ENCODE data around the gene CLEC5A.

The CLEC5A gene

DNA sequence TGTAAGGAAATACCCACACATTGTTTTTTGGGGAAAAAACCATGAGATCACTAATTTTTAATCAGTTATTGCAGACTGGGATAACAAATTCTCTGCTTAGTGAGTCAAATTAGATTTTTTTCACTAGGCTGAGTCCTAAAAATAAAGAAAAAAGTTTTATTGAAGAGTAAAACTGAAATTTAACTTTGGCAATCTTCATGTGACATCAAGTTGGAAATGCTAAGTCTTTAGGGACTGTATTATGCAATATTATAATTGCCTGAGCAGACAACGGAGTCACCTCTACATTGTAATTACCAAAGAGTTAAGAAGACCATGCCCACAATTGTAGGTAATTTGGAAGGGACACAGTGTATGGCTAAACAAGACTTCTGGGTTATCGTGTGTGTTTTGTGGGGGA lies 2.2 kb upstream of the CLEC5A start:
- H3K36me3 ChIP-seq (ENCODE audit: control insufficient read depth, insufficient read depth, low read length): no peaks in the 10 kb centered on the region
- no peak overlapping the region for H3K4me3 ChIP-seq (ENCODE audit: low read depth, low read length)
- H3K9me3 ChIP-seq (ENCODE audit: control insufficient read depth, insufficient read depth, low read length): no peaks in the 10 kb centered on the region
- peaks cover under 1% of the 10 kb centered on the region; the same call in 1 of the 2 replicates for H3K4me1 ChIP-seq (ENCODE audit: control insufficient read depth, insufficient read depth, low read length)
- H3K27ac ChIP-seq (ENCODE audit: low read depth, low read length): no peak overlapping the region
- no peaks in the 10 kb centered on the region for H3K27me3 ChIP-seq (ENCODE audit: control insufficient read depth, insufficient read depth, low read length)
- no peak overlapping the region for H3K9ac ChIP-seq (ENCODE audit: low read depth, low read length)

DNA sequence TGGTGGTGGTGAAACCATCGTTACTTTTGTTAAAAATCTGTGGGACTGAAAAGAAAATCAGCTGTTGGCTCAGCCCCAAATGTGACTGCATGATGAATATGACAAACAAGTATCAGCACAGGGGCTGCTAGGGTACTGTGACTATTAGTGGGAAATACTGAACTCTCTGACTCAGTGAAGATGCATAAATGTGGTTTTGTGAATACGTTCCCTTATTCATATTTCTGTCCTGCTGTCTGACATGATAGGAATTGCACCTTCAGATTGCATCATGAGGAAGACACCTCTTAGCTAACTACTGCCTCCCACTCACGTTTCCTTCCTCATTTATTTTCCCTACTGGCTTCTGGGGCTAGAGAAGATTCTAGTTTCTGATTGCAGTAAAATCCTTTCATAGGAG lies 1.4 kb downstream of the CLEC5A start:
- Histone ChIP-seq H3K9me3 (ENCODE audit: control insufficient read depth, insufficient read depth, low read length) (peaks cover 4% of the 10 kb centered on the region; the same call in 1 of the 2 replicates), H3K27me3 (ENCODE audit: control insufficient read depth, insufficient read depth, low read length) (no peaks in the 10 kb centered on the region), H3K27ac (ENCODE audit: low read depth, low read length) (no peak overlapping the region), H3K9ac (ENCODE audit: low read depth, low read length) (no peak overlapping the region), H3K4me3 (ENCODE audit: low read depth, low read length) (no peak overlapping the region), H3K4me1 (ENCODE audit: control insufficient read depth, insufficient read depth, low read length) (no peaks in the 10 kb centered on the region), H3K36me3 (ENCODE audit: control insufficient read depth, insufficient read depth, low read length) (no peaks in the 10 kb centered on the region)

DNA sequence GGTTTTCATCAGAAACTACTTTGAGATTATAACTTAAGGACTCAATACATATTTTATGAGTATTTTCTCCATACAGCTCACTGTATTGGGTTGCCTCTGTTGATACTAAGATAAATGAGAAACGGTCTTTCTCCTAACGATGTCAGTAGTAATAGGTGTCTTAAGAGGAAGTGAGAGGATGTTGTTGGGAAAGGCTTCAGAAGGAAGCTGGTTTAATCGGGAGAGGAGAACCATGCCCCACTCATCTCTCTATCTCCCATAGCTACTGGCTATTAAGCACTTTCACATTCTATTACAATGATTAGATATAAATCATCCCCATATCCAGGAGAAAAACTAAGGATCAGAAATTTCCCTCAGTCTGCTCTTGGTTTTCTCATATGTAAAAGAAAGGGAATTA lies 2.0 kb downstream of the CLEC5A start:
- H3K27ac ChIP-seq (ENCODE audit: low read depth, low read length): no peak overlapping the region
- H3K9ac ChIP-seq (ENCODE audit: low read depth, low read length): no peak overlapping the region
- no peaks in the 10 kb centered on the region for H3K36me3 ChIP-seq (ENCODE audit: control insufficient read depth, insufficient read depth, low read length)
- peaks cover 4% of the 10 kb centered on the region; the same call in 1 of the 2 replicates for H3K9me3 ChIP-seq (ENCODE audit: control insufficient read depth, insufficient read depth, low read length)
- H3K27me3 ChIP-seq (ENCODE audit: control insufficient read depth, insufficient read depth, low read length): no peaks in the 10 kb centered on the region
- no peaks in the 10 kb centered on the region for H3K4me1 ChIP-seq (ENCODE audit: control insufficient read depth, insufficient read depth, low read length)
- H3K4me3 ChIP-seq (ENCODE audit: low read depth, low read length): no peak overlapping the region

DNA sequence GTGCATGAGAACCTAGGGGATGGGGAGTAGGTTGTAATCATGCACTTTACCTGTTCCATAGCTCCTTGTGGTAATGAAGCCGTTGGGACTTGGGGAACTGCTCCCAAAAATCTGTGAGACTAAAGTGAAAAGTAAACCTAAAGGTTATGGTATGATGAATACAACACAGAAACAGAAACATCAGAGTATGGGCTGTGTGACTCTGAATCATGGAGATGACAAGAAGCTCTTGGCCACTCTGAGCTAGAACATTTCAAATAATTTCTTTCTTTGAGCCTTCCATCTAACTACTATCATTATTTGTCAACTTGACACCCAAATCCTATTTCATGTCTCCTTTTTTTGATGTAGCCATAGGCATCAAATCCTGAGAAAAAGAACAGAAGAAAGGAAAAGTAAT lies 2.9 kb downstream of the CLEC5A start:
- no peak overlapping the region for H3K9ac ChIP-seq (ENCODE audit: low read depth, low read length)
- H3K9me3 ChIP-seq (ENCODE audit: control insufficient read depth, insufficient read depth, low read length): peaks cover 4% of the 10 kb centered on the region; the same call in 1 of the 2 replicates
- H3K36me3 ChIP-seq (ENCODE audit: control insufficient read depth, insufficient read depth, low read length): no peaks in the 10 kb centered on the region
- no peak overlapping the region for H3K4me3 ChIP-seq (ENCODE audit: low read depth, low read length)
- no peak overlapping the region for H3K27ac ChIP-seq (ENCODE audit: low read depth, low read length)
- H3K4me1 ChIP-seq (ENCODE audit: control insufficient read depth, insufficient read depth, low read length): no peaks in the 10 kb centered on the region
- H3K27me3 ChIP-seq (ENCODE audit: control insufficient read depth, insufficient read depth, low read length): no peaks in the 10 kb centered on the region

DNA sequence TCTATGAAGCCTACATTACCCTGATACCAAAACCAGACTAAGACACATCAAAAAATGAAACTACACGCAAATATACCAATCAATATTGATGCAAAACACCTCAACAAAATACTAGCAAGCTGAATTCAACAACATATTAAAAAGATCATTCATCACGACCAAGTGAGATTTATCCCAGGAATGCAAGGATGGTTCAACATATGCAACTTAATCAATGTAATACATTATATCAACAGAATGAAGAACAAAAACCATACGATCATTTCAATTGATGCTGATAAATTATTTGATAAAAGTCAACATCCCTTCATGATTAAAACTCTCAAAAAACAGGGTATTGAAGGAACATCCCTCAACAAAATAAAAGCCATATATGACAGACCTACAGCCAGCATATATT lies 5.7 kb downstream of the CLEC5A start:
- no peak overlapping the region for H3K9ac ChIP-seq (ENCODE audit: low read depth, low read length)
- H3K4me1 ChIP-seq (ENCODE audit: control insufficient read depth, insufficient read depth, low read length): no peaks in the 10 kb centered on the region
- H3K27ac ChIP-seq (ENCODE audit: low read depth, low read length): no peak overlapping the region

DNA sequence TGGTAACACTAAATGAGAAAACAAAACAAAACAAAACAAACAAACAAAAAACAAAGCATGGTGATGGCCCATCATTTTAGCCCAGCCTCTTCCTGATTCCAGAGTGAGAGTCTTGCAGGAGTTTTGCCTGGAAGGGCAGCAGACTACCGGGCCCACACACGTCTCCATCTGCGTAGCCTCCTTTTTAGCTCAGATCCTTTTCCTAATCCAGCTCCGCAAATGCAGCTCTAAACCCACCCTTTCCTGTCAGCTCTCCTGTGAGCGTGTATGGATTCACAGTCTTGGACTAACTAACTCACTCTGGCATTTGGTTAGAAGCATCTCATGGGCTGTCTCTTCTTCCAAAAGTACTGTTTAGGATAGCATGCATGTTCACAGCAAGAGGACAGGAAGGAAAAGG lies 16.6 kb downstream of the CLEC5A start:
- Histone ChIP-seq H3K27me3 (ENCODE audit: control insufficient read depth, insufficient read depth, low read length) (no peaks in the 10 kb centered on the region), H3K4me3 (ENCODE audit: low read depth, low read length) (no peak overlapping the region), H3K36me3 (ENCODE audit: control insufficient read depth, insufficient read depth, low read length) (no peaks in the 10 kb centered on the region), H3K4me1 (ENCODE audit: control insufficient read depth, insufficient read depth, low read length) (peaks cover 7% of the 10 kb centered on the region; the same call in 1 of the 2 replicates), H3K9ac (ENCODE audit: low read depth, low read length) (no peak overlapping the region), H3K27ac (ENCODE audit: low read depth, low read length) (no peak overlapping the region), H3K9me3 (ENCODE audit: control insufficient read depth, insufficient read depth, low read length) (no peaks in the 10 kb centered on the region)

More for the DNA sequence above, 5.7 kb downstream of the CLEC5A start:
- no peaks in the 10 kb centered on the region for H3K36me3 ChIP-seq (ENCODE audit: control insufficient read depth, insufficient read depth, low read length)
- H3K4me3 ChIP-seq (ENCODE audit: low read depth, low read length): no peak overlapping the region
- H3K9me3 ChIP-seq (ENCODE audit: control insufficient read depth, insufficient read depth, low read length): peaks cover 4% of the 10 kb centered on the region; the same call in 1 of the 2 replicates
- H3K27me3 ChIP-seq (ENCODE audit: control insufficient read depth, insufficient read depth, low read length): no peaks in the 10 kb centered on the region

DNA sequence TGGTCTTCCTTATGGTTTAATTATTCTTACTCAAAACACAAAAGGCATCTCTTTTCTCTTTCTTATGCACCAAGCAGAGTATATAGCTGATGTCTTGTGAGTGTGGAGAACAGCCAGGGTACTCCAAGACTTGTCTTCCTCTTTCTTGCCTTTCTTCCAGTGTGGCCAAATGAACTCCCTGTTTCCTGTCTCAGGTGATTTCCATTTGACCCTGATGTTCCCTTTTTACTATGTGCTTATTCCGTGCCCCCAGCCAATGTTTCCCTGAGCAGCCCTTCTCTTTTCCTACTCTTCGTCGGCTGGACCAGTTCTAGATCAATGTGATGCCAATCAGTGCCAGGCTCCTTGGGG lies 18.0 kb downstream of the CLEC5A start:
- Histone ChIP-seq H3K27me3 (ENCODE audit: control insufficient read depth, insufficient read depth, low read length) (no peaks in the 10 kb centered on the region), H3K4me1 (ENCODE audit: control insufficient read depth, insufficient read depth, low read length) (peaks cover 7% of the 10 kb centered on the region; the same call in 1 of the 2 replicates), H3K27ac (ENCODE audit: low read depth, low read length) (no peak overlapping the region), H3K9ac (ENCODE audit: low read depth, low read length) (no peak overlapping the region), H3K4me3 (ENCODE audit: low read depth, low read length) (no peak overlapping the region), H3K9me3 (ENCODE audit: control insufficient read depth, insufficient read depth, low read length) (no peaks in the 10 kb centered on the region), H3K36me3 (ENCODE audit: control insufficient read depth, insufficient read depth, low read length) (no peaks in the 10 kb centered on the region)

DNA sequence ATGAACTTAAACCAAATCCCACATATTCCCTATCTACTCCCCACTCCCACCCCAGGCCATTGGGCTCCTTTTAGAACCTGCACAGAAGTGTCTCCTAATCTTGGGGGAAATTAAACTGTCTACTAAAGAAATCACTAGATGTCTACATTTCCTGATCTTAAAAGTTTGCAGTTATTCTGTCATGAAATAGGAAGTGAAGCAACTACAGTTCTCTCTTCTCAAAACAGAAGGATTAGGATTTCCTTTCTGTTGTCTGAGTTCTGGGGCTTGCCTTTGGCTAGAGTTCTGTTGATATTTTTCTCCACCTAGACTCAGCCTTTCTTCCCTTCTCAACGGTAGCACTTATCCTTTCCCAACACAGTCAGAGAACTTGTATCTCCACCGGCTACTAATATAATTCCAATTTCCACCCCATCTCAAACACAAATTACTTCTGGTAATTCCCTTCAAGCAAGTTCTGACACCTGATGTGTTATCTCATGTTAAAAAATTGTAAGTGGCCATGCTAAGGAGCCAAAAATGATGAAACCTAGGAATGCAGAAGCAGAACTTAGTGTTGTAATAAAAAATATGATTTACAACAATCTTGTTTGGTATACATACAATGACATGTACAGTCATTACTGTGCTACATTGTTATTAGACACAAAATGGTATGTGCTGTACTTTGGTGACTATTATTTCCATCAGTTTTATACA lies 18.5 kb downstream of the CLEC5A start:
- Histone ChIP-seq H3K4me3 (ENCODE audit: low read depth, low read length) (no peak overlapping the region), H3K9me3 (ENCODE audit: control insufficient read depth, insufficient read depth, low read length) (no peaks in the 10 kb centered on the region), H3K36me3 (ENCODE audit: control insufficient read depth, insufficient read depth, low read length) (no peaks in the 10 kb centered on the region), H3K4me1 (ENCODE audit: control insufficient read depth, insufficient read depth, low read length) (peaks cover 7% of the 10 kb centered on the region; the same call in 1 of the 2 replicates), H3K9ac (ENCODE audit: low read depth, low read length) (no peak overlapping the region), H3K27me3 (ENCODE audit: control insufficient read depth, insufficient read depth, low read length) (no peaks in the 10 kb centered on the region), H3K27ac (ENCODE audit: low read depth, low read length) (no peak overlapping the region)

DNA sequence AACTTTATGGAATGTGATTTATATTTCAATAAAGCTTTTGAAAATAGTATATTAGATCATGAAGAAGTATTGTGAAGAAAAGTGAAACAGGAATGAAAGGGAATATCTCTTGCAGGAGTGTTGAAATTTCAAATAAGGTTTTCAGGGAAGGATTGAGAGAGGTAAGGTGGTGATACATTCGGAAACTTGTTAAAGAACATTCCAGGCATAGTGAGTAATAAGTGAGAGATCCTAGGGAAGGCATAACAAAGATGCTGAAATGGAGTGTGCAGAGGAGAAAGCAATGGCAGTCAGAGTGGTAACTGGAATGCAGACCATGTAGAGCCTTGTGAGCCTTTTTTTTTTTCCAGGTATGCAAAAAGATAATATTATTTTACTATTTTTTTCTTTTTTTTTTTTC lies 26.5 kb downstream of the CLEC5A start:
- H3K27me3 ChIP-seq (ENCODE audit: control insufficient read depth, insufficient read depth, low read length): no peaks in the 10 kb centered on the region
- no peak overlapping the region for H3K4me3 ChIP-seq (ENCODE audit: low read depth, low read length)
- H3K36me3 ChIP-seq (ENCODE audit: control insufficient read depth, insufficient read depth, low read length): no peaks in the 10 kb centered on the region
- no peak overlapping the region for H3K27ac ChIP-seq (ENCODE audit: low read depth, low read length)
- no peaks in the 10 kb centered on the region; the same call in 1 of the 2 replicates for H3K9me3 ChIP-seq (ENCODE audit: control insufficient read depth, insufficient read depth, low read length)
- H3K9ac ChIP-seq (ENCODE audit: low read depth, low read length): no peak overlapping the region
- no peaks in the 10 kb centered on the region for H3K4me1 ChIP-seq (ENCODE audit: control insufficient read depth, insufficient read depth, low read length)

DNA sequence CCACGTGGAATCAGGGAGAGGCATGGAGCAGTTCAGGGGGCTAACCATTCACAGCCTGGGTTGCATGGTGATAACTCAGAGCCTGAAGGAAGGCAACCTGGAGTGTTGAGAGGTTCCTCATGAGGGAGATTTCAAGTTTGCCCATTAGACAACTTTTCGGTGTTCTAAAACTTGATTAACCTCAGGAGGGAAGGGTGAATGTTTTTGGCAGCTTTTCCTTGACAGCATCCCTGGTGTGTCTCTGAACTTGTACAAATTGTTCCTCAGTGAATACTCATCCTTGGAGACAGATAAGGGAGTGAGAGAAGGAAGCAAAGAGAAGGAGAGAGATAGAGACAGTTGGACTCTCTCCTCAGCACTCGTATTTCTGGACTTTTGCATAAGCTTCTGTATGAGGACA lies 30.7 kb downstream of the CLEC5A start, which contains the start of gene OR9A4:
Gene OR9A4 (plus strand): TSS at position 301 of the 400 bp plus-strand sequence. CDS start 2,477 bp downstream, outside the sequence.
- Histone ChIP-seq H3K4me1 (ENCODE audit: control insufficient read depth, insufficient read depth, low read length) (no peaks in the 10 kb centered on the region), H3K9ac (ENCODE audit: low read depth, low read length) (no peak within 1 kb of the TSS), H3K27me3 (ENCODE audit: control insufficient read depth, insufficient read depth, low read length) (no peaks in the 10 kb centered on the region), H3K4me3 (ENCODE audit: low read depth, low read length) (no peak within 1 kb of the TSS), H3K27ac (ENCODE audit: low read depth, low read length) (no peak within 1 kb of the TSS), H3K36me3 (ENCODE audit: control insufficient read depth, insufficient read depth, low read length) (no peaks in the 10 kb centered on the region), H3K9me3 (ENCODE audit: control insufficient read depth, insufficient read depth, low read length) (no peaks in the 10 kb centered on the region; the same call in 1 of the 2 replicates)

DNA sequence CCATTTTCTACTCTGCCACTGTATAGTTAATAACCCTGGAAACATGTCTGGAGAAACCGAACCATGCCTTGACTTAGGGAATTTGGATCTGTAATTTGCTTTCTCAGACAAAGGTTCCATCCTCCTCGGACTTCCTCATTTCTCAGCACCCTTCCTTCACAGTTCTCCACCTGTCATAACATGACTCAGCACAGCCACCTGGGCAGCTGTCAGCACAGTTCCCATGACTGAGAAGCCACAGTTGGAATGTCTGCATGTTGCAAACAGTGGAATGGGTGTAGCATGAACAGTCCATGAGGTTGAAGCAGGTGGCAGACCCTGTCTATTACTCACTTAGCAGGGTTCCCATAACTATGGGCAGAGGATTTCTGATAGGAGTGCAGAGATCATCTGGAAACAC lies 31.2 kb downstream of the CLEC5A start:
- no peak overlapping the region for H3K27ac ChIP-seq (ENCODE audit: low read depth, low read length)
- no peaks in the 10 kb centered on the region for H3K27me3 ChIP-seq (ENCODE audit: control insufficient read depth, insufficient read depth, low read length)
- no peaks in the 10 kb centered on the region; the same call in 1 of the 2 replicates for H3K9me3 ChIP-seq (ENCODE audit: control insufficient read depth, insufficient read depth, low read length)
- no peak overlapping the region for H3K9ac ChIP-seq (ENCODE audit: low read depth, low read length)
- H3K4me1 ChIP-seq (ENCODE audit: control insufficient read depth, insufficient read depth, low read length): no peaks in the 10 kb centered on the region
- H3K36me3 ChIP-seq (ENCODE audit: control insufficient read depth, insufficient read depth, low read length): no peaks in the 10 kb centered on the region
- H3K4me3 ChIP-seq (ENCODE audit: low read depth, low read length): no peak overlapping the region

Measured in HUES48 (cell line).